SIG-M5 treated with dmso at 0.1 percent for 504 hours (cell line): ENCODE results near the gene GRAMD4.

ENCODE experiments used
- DNase-seq: peaks from one replicate; lab custom pipeline; 2025; ENCODE audit not compliant: unreplicated experiment; lab: John Stamatoyannopoulos, UW

Gene GRAMD4

GRCh38 chr22:46686221-46687047 is 66.2 kb downstream of the GRAMD4 start:
- no peak for DNase-seq

GRCh38 chr22:46687048-46687444 is 66.9 kb downstream of the GRAMD4 start:
- DNase-seq: no peak

- no peak for DNase-seq
Observed at GRCh38 chr22:46687460-46687859, 67.3 kb downstream of the GRAMD4 start.

- no peak for DNase-seq
Observed at GRCh38 chr22:46688949-46689348, 68.8 kb downstream of the GRAMD4 start.

- DNase-seq: no peak
Observed at GRCh38 chr22:46690146-46690545, 70.0 kb downstream of the GRAMD4 start.

- no peak for DNase-seq
Observed at GRCh38 chr22:46691571-46691970, 71.4 kb downstream of the GRAMD4 start.

- no peak for DNase-seq
Observed at GRCh38 chr22:46693634-46694415, 73.6 kb downstream of the GRAMD4 start.

- DNase-seq: no peak
Observed at GRCh38 chr22:46694416-46695170, 74.4 kb downstream of the GRAMD4 start.

GRCh38 chr22:46695346-46696228 is 75.4 kb downstream of the GRAMD4 start:
- no peak for DNase-seq

GRCh38 chr22:46696229-46696518 is 76.0 kb downstream of the GRAMD4 start:
- no peak for DNase-seq

- no peak for DNase-seq
Observed at GRCh38 chr22:46696614-46697013, 76.4 kb downstream of the GRAMD4 start.

- no peak for DNase-seq
Observed at GRCh38 chr22:46697811-46698515, 77.8 kb downstream of the GRAMD4 start.

GRCh38 chr22:46699091-46699490 is 78.9 kb downstream of the GRAMD4 start:
- DNase-seq: no peak

- no peak for DNase-seq
Observed at GRCh38 chr22:46701262-46701661, 81.1 kb downstream of the GRAMD4 start.

GRCh38 chr22:46703171-46703995 is 83.2 kb downstream of the GRAMD4 start:
- DNase-seq: no peak

GRCh38 chr22:46703996-46704370 is 83.8 kb downstream of the GRAMD4 start:
- DNase-seq: no peak

- DNase-seq: no peak
Observed at GRCh38 chr22:46706060-46706459, 85.9 kb downstream of the GRAMD4 start.

GRCh38 chr22:46707305-46707704 is 87.1 kb downstream of the GRAMD4 start:
- no peak for DNase-seq

- no peak for DNase-seq
Observed at GRCh38 chr22:46707827-46708570, 87.8 kb downstream of the GRAMD4 start.
